ENCODE data around the gene ALPP. TPM values are rescaled to one million over a fixed set of nuclear protein-coding genes. Genes with fewer than 3 reads are reported as not detected.

ALPP gene
- total RNA-seq, 2 donors from 2014 or later = 0.11 to 0.37 TPM

DNA sequence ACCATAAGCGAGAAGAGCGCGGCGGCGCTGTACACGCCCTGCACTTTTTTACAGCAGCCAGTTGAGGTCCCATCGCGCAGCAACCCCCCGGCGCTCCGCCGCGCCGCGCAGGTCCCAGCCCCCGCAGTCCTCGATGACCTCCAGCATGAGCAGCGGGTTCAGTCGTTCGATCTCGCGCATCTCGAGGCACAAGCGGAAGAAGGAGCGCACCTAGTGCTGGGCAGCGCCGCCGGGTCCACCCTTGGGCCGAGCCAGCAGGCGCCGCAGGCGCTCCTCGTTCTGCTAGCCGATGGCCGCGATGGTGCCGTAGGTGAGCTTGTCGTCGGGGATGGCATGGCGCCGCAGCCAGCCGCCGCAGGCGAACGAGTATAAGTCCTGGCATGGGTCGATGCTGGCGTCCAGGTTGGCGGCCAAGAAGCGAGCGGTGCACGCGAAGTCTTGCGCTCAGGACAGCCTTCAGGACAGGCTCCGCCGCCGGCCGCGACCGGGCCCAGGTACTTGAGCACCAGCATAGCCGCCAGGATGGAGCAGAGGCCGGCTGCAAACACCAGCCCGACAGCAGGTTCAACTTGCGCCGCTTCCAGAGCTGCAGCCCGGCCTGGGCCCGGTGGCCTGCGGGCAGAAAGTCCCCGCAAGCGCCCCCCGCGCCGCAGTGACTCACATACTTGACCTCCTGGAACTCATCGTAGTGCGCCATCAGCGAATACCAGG, 8.3 kb downstream of the ALPP start:
- Histone ChIP-seq H3K4me1 (no peaks in the 10 kb centered on the region), H3K27me3 (peaks cover 57% of the 10 kb centered on the region), H3K4me3 (no peak overlapping the region), H3K9me3 (no peaks in the 10 kb centered on the region), H3K9ac (ENCODE audit: low read depth in 2 of 2, low read length in 2 of 2) (no peak overlapping the region), H3K36me3 (no peaks in the 10 kb centered on the region), H3K27ac (no peak overlapping the region)
- DNase-seq = no peak
- TF ChIP-seq, protein P1, sequence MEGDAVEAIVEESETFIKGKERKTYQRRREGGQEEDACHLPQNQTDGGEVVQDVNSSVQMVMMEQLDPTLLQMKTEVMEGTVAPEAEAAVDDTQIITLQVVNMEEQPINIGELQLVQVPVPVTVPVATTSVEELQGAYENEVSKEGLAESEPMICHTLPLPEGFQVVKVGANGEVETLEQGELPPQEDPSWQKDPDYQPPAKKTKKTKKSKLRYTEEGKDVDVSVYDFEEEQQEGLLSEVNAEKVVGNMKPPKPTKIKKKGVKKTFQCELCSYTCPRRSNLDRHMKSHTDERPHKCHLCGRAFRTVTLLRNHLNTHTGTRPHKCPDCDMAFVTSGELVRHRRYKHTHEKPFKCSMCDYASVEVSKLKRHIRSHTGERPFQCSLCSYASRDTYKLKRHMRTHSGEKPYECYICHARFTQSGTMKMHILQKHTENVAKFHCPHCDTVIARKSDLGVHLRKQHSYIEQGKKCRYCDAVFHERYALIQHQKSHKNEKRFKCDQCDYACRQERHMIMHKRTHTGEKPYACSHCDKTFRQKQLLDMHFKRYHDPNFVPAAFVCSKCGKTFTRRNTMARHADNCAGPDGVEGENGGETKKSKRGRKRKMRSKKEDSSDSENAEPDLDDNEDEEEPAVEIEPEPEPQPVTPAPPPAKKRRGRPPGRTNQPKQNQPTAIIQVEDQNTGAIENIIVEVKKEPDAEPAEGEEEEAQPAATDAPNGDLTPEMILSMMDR (IDR thresholded peaks at IDR 0.05) = no peak
- intact Hi-C loops (cut with DNase I) = no loop called here

DNA sequence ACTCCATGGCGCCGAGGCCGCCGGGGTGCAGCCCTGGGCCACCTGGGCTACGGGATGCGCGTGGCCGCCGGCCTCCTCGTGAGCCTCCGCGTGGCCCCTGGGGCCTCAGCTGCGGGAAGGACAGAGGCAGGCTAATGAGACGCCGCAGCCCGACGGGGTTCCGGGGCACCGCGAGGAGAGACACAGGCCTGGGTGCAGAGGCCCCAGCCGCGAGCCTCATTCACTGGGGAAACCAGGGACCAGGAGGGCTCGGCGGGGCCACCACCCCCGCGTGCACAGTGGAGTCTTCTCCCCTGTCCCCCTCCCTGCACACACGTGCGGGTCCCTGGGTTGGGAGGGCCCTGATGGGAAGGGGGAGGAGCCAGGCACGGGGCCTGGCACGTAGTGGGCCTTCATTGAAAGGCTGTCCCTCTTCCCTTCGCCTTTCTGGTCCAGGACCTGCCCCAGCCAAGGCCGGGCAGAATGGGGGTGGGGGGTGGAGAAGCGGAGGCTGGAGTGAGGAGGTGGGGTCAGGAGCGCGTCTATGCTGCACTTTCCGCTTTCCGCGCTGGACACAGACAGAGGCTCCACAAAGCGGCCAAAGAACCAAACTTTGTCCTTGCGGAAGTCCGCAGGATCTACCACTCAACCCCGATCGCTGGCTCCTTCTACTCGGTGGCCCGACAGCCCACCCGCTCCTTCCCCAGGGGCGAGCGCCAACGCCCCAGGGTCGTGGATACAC, 9.1 kb downstream of the ALPP start:
- Histone ChIP-seq H3K9ac (ENCODE audit: low read depth in 2 of 2, low read length in 2 of 2) (no peak overlapping the region), H3K27ac (no peak overlapping the region), H3K36me3 (no peaks in the 10 kb centered on the region), H3K4me3 (no peak overlapping the region), H3K27me3 (peaks cover 53% of the 10 kb centered on the region), H3K4me1 (no peaks in the 10 kb centered on the region), H3K9me3 (no peaks in the 10 kb centered on the region)
- intact Hi-C loops (cut with DNase I) = no loop called here
- TF ChIP-seq, protein P1 (IDR thresholded peaks at IDR 0.05) = no peak
- DNase-seq = no peak

DNA sequence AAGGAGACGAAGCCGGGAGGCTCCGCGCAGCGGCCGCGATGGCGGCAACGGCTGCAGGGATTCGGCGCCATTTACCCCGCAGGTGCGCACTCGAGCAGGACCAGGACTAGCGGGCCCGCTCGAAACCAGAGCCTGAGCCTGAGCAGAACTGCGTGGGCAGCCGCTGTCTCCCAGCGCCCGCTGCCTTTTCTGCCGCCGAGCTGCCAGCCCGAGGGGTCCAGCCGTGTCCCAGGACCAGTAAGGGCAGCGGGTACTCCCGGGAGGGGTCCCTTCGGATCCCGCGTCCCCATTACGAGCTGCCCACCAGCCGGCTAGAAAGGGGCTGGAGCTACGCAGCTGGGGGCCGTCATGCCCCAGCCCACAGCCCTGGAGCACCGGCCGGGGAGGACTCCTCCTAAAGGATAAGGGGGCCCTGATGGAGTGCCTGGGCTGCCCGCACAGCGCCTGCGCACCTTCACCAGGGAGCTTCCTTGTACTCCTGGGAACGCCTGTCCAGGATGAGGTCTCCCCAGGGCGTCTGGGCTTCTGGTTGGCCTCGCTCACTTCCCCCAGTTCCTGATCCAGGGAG, 9.9 kb downstream of the ALPP start:
- Histone ChIP-seq H3K4me3 (no peak overlapping the region), H3K9me3 (no peaks in the 10 kb centered on the region), H3K4me1 (no peaks in the 10 kb centered on the region), H3K36me3 (no peaks in the 10 kb centered on the region), H3K27ac (no peak overlapping the region), H3K9ac (ENCODE audit: low read depth in 2 of 2, low read length in 2 of 2) (no peak overlapping the region), H3K27me3 (peaks cover 52% of the 10 kb centered on the region)
- no peak for DNase-seq
- intact Hi-C loops (cut with DNase I) = no loop called here
- TF ChIP-seq, protein P1 (IDR thresholded peaks at IDR 0.05) = no peak

GRCh38 chr2:232389327-232389726, 10.8 kb downstream of the ALPP start:
- Histone ChIP-seq H3K27me3 (peaks cover 43% of the 10 kb centered on the region), H3K9ac (ENCODE audit: low read depth in 2 of 2, low read length in 2 of 2) (no peak overlapping the region)

GRCh38 chr2:232390661-232391060, 12.1 kb downstream of the ALPP start:
- Histone ChIP-seq H3K36me3 (no peaks in the 10 kb centered on the region), H3K9ac (ENCODE audit: low read depth in 2 of 2, low read length in 2 of 2) (no peak overlapping the region), H3K4me1 (no peaks in the 10 kb centered on the region), H3K4me3 (no peak overlapping the region), H3K9me3 (no peaks in the 10 kb centered on the region), H3K27me3 (peaks cover 34% of the 10 kb centered on the region), H3K27ac (no peak overlapping the region)
- TF ChIP-seq, protein P1 (IDR thresholded peaks at IDR 0.05) = no peak
- intact Hi-C loops (cut with DNase I) = no loop called here
- no peak for DNase-seq

More at GRCh38 chr2:232389327-232389726, 10.8 kb downstream of the ALPP start:
- Histone ChIP-seq H3K36me3 (no peaks in the 10 kb centered on the region), H3K9me3 (no peaks in the 10 kb centered on the region), H3K27ac (no peak overlapping the region), H3K4me3 (no peak overlapping the region), H3K4me1 (no peaks in the 10 kb centered on the region)
- intact Hi-C loops (cut with DNase I) = no loop called here
- no peak for DNase-seq
- TF ChIP-seq, protein P1 (IDR thresholded peaks at IDR 0.05) = no peak
